Progenitor cell of endocrine pancreas (in vitro differentiated cells): ENCODE measurements around the gene RHEX. TPM values are rescaled to one million over a fixed set of nuclear protein-coding genes. Genes with fewer than 3 reads are reported as not detected.

Source experiments
- DNase-seq: peaks from one replicate; pipeline ENCODE4 v3.0.0; 2021; ENCODE audit warnings: low spot score; ENCODE audit not compliant: unreplicated experiment
- H3K27ac Mint-ChIP-seq: 2 replicates; pipeline ENCODE4 v1.8.0; 2021; ENCODE audit warnings: mild to moderate bottlenecking, moderate library complexity, mixed read lengths
- H3K27me3 Mint-ChIP-seq: 2 replicates; pipeline ENCODE4 v1.8.0; 2021; ENCODE audit warnings: mixed read lengths
- H3K36me3 Mint-ChIP-seq: 2 replicates; pipeline ENCODE4 v1.8.0; 2022; ENCODE audit warnings: mixed read lengths; ENCODE audit not compliant: insufficient read depth
- H3K4me1 Mint-ChIP-seq: 2 replicates; pipeline ENCODE4 v1.8.0; 2021; ENCODE audit warnings: low read depth, mixed read lengths
- H3K4me3 Mint-ChIP-seq: 2 replicates; pipeline ENCODE4 v1.8.0; 2021; ENCODE audit warnings: low read depth, mild to moderate bottlenecking, moderate library complexity, mixed read lengths
- H3K9me3 Mint-ChIP-seq: 2 replicates; pipeline ENCODE4 v1.8.0; 2021; ENCODE audit warnings: low read depth, mixed read lengths
- CTCF ChIP-seq: fragments of 200-600 bp; sonication (generic); IDR thresholded peaks from one replicate; pipeline ENCODE4 v1.5.0; 2021; ENCODE audit warnings: antibody characterized with exemption, mild to moderate bottlenecking; ENCODE audit not compliant: unreplicated experiment
- total RNA-seq: library from RNA; stranded (reverse); gene quantifications from 2 replicates; pipeline ENCODE4 v1.2.1, GENCODE V29; 2021

RHEX gene
- total RNA-seq, 1 donor from 2014 or later = not detected

- DNase-seq = no peak
- Mint-ChIP-seq H3K36me3 (no peaks in the 10 kb centered on the region), H3K9me3 (peaks cover 27% of the 10 kb centered on the region), H3K27me3 (peaks cover 31% of the 10 kb centered on the region), H3K4me1 (peaks cover 9% of the 10 kb centered on the region), H3K27ac (no peak overlapping the region), H3K4me3 (no peak overlapping the region)
- TF ChIP-seq CTCF = no peak
Observed at GRCh38 chr1:206120406-206120805, 67.4 kb downstream of the RHEX start.

GRCh38 chr1:206121269-206121668, 68.3 kb downstream of the RHEX start:
- Mint-ChIP-seq H3K4me1 (peaks cover 9% of the 10 kb centered on the region), H3K36me3 (no peaks in the 10 kb centered on the region), H3K4me3 (no peak overlapping the region), H3K27me3 (peaks cover 22% of the 10 kb centered on the region), H3K27ac (no peak overlapping the region), H3K9me3 (peaks cover 27% of the 10 kb centered on the region)
- no peak for DNase-seq
- no peak for TF ChIP-seq CTCF

DNA sequence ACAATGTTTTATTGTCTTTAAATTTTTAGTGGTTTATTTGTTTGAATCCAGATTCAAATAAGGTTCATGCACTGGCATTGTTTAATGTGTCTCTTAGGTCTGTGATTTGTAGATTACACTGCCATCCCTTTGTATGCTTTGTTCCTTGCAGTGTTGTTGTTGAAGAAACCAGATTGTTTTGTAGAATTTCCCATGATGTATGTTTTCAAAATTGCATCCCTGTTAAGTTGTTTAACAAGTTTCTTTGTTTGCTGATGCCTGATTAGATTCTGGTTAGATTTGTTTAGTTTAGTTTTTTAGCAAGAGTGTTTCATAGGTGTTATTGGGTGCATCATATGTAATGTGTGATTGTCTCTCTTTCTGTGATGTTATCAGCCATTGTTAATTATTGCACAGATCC, 69.7 kb downstream of the RHEX start:
- no peak for TF ChIP-seq CTCF
- no peaks in the 10 kb centered on the region for H3K36me3 Mint-ChIP-seq
- DNase-seq = no peak
- H3K9me3 Mint-ChIP-seq = peaks cover 27% of the 10 kb centered on the region
- H3K27me3 Mint-ChIP-seq = peaks cover 14% of the 10 kb centered on the region
- H3K27ac Mint-ChIP-seq = no peak overlapping the region
- H3K4me1 Mint-ChIP-seq = peaks cover 4% of the 10 kb centered on the region
- H3K4me3 Mint-ChIP-seq = no peak overlapping the region

- no peak for TF ChIP-seq CTCF
- Mint-ChIP-seq H3K4me1 (peaks cover 2% of the 10 kb centered on the region), H3K9me3 (peaks cover 22% of the 10 kb centered on the region)
Observed at GRCh38 chr1:206125346-206125745, 72.4 kb downstream of the RHEX start.

GRCh38 chr1:206127336-206127735, 74.4 kb downstream of the RHEX start:
- no peak overlapping the region for H3K27ac Mint-ChIP-seq
- no peak overlapping the region for H3K4me3 Mint-ChIP-seq
- no peak for DNase-seq
- H3K27me3 Mint-ChIP-seq = peaks cover 7% of the 10 kb centered on the region
- H3K4me1 Mint-ChIP-seq = peaks cover 2% of the 10 kb centered on the region
- no peaks in the 10 kb centered on the region for H3K36me3 Mint-ChIP-seq
- no peak for TF ChIP-seq CTCF
- peaks cover 7% of the 10 kb centered on the region for H3K9me3 Mint-ChIP-seq

More at GRCh38 chr1:206125346-206125745, 72.4 kb downstream of the RHEX start:
- DNase-seq = no peak
- H3K36me3 Mint-ChIP-seq = no peaks in the 10 kb centered on the region
- H3K27me3 Mint-ChIP-seq = peaks cover 3% of the 10 kb centered on the region
- H3K4me3 Mint-ChIP-seq = no peak overlapping the region
- H3K27ac Mint-ChIP-seq = no peak overlapping the region
